Peyer's patch (tissue), 4 donors: ENCODE data around the gene IRF2BP2.

ENCODE experiments used
- POLR2A ChIP-seq, 2 donors: fragments of 450-650 bp; IDR thresholded peaks; one replicate each; pipeline ENCODE4 v1.5.1; 2017; ENCODE audit warnings: antibody characterized with exemption in 2 of 2, mild to moderate bottlenecking in 2 of 2, moderate library complexity in 2 of 2
- TF ChIP-seq, protein P1 (sequence below), 6 experiments: fragments of 450-650 bp in 4 of 6; fragments of 200-600 bp in 2 of 6; sonication (generic) in 1 of 6; IDR thresholded peaks; one replicate each; pipeline ENCODE4 v1.5.1; 2017 to 2019; ENCODE audit warnings: antibody characterized with exemption in 6 of 6, mild to moderate bottlenecking in 3 of 6, moderate library complexity in 1 of 6

DNA sequence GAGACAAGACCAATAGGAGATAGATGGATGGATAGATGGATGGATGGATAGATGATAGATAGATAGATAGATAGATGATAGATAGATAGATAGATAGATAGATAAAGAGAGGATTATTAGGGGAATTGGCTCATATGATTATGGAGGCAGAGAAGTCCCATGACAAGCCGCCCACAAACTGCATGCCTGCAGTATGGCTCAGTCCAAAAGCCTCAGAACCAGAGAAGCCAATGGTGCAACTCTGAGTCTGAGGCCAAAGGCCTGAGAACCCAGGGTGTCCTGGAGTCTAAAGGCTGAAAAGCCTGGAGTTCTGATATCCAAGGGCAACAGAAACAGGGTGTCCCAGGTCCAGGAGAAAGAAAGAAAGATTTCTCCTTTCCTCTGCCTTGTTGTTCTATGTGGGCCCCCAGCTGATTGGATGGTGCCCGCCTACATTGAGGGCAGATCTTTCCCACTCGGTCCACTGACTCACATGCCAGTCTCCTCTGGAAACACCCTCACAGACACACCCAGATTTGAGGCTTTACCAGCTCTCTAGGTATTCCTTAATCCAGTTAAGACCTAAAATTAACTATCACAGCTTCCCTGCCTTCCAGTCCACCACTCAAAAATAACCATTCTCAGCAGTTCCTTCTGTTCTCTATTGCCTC is 39.6 kb upstream of the IRF2BP2 start:
- TF ChIP-seq, protein P1, sequence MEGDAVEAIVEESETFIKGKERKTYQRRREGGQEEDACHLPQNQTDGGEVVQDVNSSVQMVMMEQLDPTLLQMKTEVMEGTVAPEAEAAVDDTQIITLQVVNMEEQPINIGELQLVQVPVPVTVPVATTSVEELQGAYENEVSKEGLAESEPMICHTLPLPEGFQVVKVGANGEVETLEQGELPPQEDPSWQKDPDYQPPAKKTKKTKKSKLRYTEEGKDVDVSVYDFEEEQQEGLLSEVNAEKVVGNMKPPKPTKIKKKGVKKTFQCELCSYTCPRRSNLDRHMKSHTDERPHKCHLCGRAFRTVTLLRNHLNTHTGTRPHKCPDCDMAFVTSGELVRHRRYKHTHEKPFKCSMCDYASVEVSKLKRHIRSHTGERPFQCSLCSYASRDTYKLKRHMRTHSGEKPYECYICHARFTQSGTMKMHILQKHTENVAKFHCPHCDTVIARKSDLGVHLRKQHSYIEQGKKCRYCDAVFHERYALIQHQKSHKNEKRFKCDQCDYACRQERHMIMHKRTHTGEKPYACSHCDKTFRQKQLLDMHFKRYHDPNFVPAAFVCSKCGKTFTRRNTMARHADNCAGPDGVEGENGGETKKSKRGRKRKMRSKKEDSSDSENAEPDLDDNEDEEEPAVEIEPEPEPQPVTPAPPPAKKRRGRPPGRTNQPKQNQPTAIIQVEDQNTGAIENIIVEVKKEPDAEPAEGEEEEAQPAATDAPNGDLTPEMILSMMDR (IDR thresholded peaks at IDR 0.05), result no peak
- TF ChIP-seq POLR2A (IDR thresholded peaks at IDR 0.05), result no peak
